K562 (cell line): ENCODE measurements around the gene DNAJB6. TPM values are rescaled to one million over a fixed set of nuclear protein-coding genes. Genes with fewer than 3 reads are reported as not detected.

Experiments used
- ATF2 ChIP-seq: sonication (generic); formaldehyde crosslinking; IDR thresholded peaks from 2 replicates; pipeline ENCODE4 v1.8.1; 2022; ENCODE audit warnings: missing genetic modification reagents
- BRD4 ChIP-seq: fragments of 200-600 bp; sonication (generic); IDR thresholded peaks from 2 replicates; pipeline ENCODE4 v1.6.1; 2017; ENCODE audit warnings: inconsistent platforms
- NCOA6 ChIP-seq: fragments of 450-650 bp; IDR thresholded peaks from 2 replicates; pipeline ENCODE4 v1.6.1; 2017; ENCODE audit warnings: mild to moderate bottlenecking
- SMAD4 ChIP-seq: fragments of 250-450 bp; sonication (Bioruptor Pico); conservative IDR thresholded peaks from 2 replicates; pipeline ENCODE4 v1.8.0; 2021; ENCODE audit warnings: inconsistent platforms, mild to moderate bottlenecking, moderate library complexity
- TAF7 ChIP-seq: fragments of 450-650 bp; IDR thresholded peaks from 2 replicates; pipeline ENCODE4 v1.6.1; 2016; ENCODE audit warnings: missing genetic modification characterization, missing compliant biosample characterization
- ZBTB11 ChIP-seq, 3 experiments: fragments of 200-800 bp in 1 of 3; fragments of 250-450 bp in 1 of 3; fragments of 450-650 bp in 1 of 3; sonication (Bioruptor Pico) in 1 of 3; sonication (Bioruptor generic) in 1 of 3; formaldehyde crosslinking in 1 of 3; IDR thresholded peaks; 2 replicates each; pipeline versions ENCODE4 v1.6.1 to v1.8.0; 2016 to 2022; ENCODE audit warnings: mild to moderate bottlenecking in 2 of 3, missing genetic modification characterization in 2 of 3, missing compliant biosample characterization in 1 of 3, moderate library complexity in 1 of 3
- ZBTB40 ChIP-seq, 2 experiments: fragments of 450-650 bp in 1 of 2; sonication (generic) in 1 of 2; formaldehyde crosslinking in 1 of 2; IDR thresholded peaks; 2 replicates each; pipeline versions ENCODE4 v1.7.1 to v1.9.0; 2016 to 2022; ENCODE audit warnings: inconsistent platforms in 1 of 2, mild to moderate bottlenecking in 1 of 2, missing genetic modification reagents in 1 of 2
- ZNF324 ChIP-seq: fragments of 250-450 bp; sonication (Bioruptor Pico); IDR thresholded peaks from 2 replicates; pipeline ENCODE4 v1.4.0; 2020; ENCODE audit warnings: mild to moderate bottlenecking
- polyA plus RNA-seq, 8 experiments: library from polyadenylated mRNA; depleted of rRNA in 4 of 8; stranded (reverse) in 5 of 8; unstranded in 3 of 8; fragments of >200 nt; fragmentation: Nextera tagmentation in 2 of 8; fragmentation: Illumina TruSeq in 1 of 8; extraction: Ambion mirVana in 2 of 8; extraction: Trizol in 1 of 8; gene quantifications; 2 replicates each; pipeline versions ENCODE4 v1.2.1 to v1.2.3, GENCODE V29; 2011 to 2014; ENCODE audit warnings: inconsistent platforms in 1 of 8, missing spikeins in 1 of 8
- total RNA-seq, 7 experiments: library from RNA; depleted of rRNA in 6 of 7; stranded (reverse); fragments of >200 nt in 6 of 7; fragmentation: Illumina TruSeq in 2 of 7; extraction: Trizol in 2 of 7; gene quantifications; 2 replicates each; pipeline versions ENCODE4 v1.2.1 to v1.2.3, GENCODE V29; 2011 to 2021; ENCODE audit warnings: low replicate concordance in 1 of 7

The DNAJB6 gene
- total and polyA plus RNA-seq, 9 of the 15 experiments (the other 6 are each of a cell fraction or from before 2014, with no cell fraction given), result 84.5 to 158 (median 135) TPM

- TF ChIP-seq ZBTB40 (IDR thresholded peaks at IDR 0.05), result peak; percentile 99
- no peak for TF ChIP-seq ZBTB40 (CRISPR knock-in tag; IDR thresholded peaks at IDR 0.05)
- TF ChIP-seq ZBTB11 (CRISPR knock-in tag; IDR thresholded peaks at IDR 0.05), result peak in 1 of 3 experiments; percentile 74; a peak in 2 of 6 replicates
- no peak for TF ChIP-seq NCOA6
- no peak for TF ChIP-seq ATF2
- TF ChIP-seq ZNF324 (CRISPR knock-in tag), result no peak
- TF ChIP-seq SMAD4 (CRISPR knock-in tag), result no peak
- 0 out of 2 replicates have a peak, but pooled peaks have one; percentile 25 for TF ChIP-seq TAF7 (tag)
- peak; percentile 79; the same call in 1 of the 2 replicates for TF ChIP-seq BRD4
Observed at GRCh38 chr7:157336383-157337315, at the start of gene DNAJB6 (continued).
